ENCODE data around the gene DNM3. TPM values are rescaled to one million over a fixed set of nuclear protein-coding genes. Genes with fewer than 3 reads are reported as not detected.

DNM3 gene
- total RNA-seq, 4 donors from 2014 or later, result 2.7 to 4.5 (median 4.0) TPM

GRCh38 chr1:172446547-172446946 lies 605.2 kb downstream of the DNM3 start:
- intact Hi-C loops (cut with DNase I; ENCODE audit: low total_unique reads), result loop anchor here (10.0 kb wide), 1 partner anchor 88 kb away; the partner anchor contains the start of gene SUCO
- no peak for TF ChIP-seq CTCF (IDR thresholded peaks at IDR 0.05)
- no peak overlapping the region for H3K4me3 ChIP-seq (ENCODE audit: low read depth, poor library complexity, severe bottlenecking)
- no peak for DNase-seq (ENCODE audit: low spot score in 2 of 2)
- 87 to 88% methylated on average over 3 of the region's 3 CpGs for WGBS, 2 donors

GRCh38 chr1:172447641-172448040 lies 606.3 kb downstream of the DNM3 start:
- TF ChIP-seq POLR2A (IDR thresholded peaks at IDR 0.05), result no peak
- no peak for TF ChIP-seq CTCF (IDR thresholded peaks at IDR 0.05)
- no peak for DNase-seq (ENCODE audit: low spot score in 2 of 2)
- H3K4me3 ChIP-seq (ENCODE audit: low read depth, poor library complexity, severe bottlenecking), result no peak overlapping the region
- intact Hi-C loops (cut with DNase I; ENCODE audit: low total_unique reads), result loop anchor here (10.0 kb wide), 1 partner anchor 87 kb away; the partner anchor contains the start of gene SUCO
- WGBS, 2 donors, result 51 to 56% methylated on average over 2 of the region's 2 CpGs

- DNase-seq (ENCODE audit: low spot score in 2 of 2), result no peak
- 65 to 76% methylated on average over 6 of the region's 6 CpGs for WGBS, 2 donors
- no peak for TF ChIP-seq CTCF (IDR thresholded peaks at IDR 0.05)
- TF ChIP-seq POLR2A (IDR thresholded peaks at IDR 0.05), result no peak
- H3K4me3 ChIP-seq (ENCODE audit: low read depth, poor library complexity, severe bottlenecking), result no peak overlapping the region
- intact Hi-C loops (cut with DNase I; ENCODE audit: low total_unique reads), result loop anchor here (10.0 kb wide), 1 partner anchor 86 kb away; the partner anchor contains the start of gene SUCO
Observed at GRCh38 chr1:172448995-172449584, 607.8 kb downstream of the DNM3 start.

GRCh38 chr1:172449585-172450523 lies 608.6 kb downstream of the DNM3 start:
- no peak overlapping the region for H3K4me3 ChIP-seq (ENCODE audit: low read depth, poor library complexity, severe bottlenecking)
- TF ChIP-seq CTCF (IDR thresholded peaks at IDR 0.05) (no peak), POLR2A (IDR thresholded peaks at IDR 0.05) (no peak)
- DNase-seq (ENCODE audit: low spot score in 2 of 2), result peak in 1 of 2 donors; percentile 83
- intact Hi-C loops (cut with DNase I; ENCODE audit: low total_unique reads), result loop anchor here (10.0 kb wide), 1 partner anchor 85 kb away; the partner anchor contains the start of gene SUCO
- 52 to 53% methylated on average over 18 of the region's 18 CpGs for WGBS, 2 donors

GRCh38 chr1:172450524-172450885 lies 609.2 kb downstream of the DNM3 start:
- TF ChIP-seq CTCF (IDR thresholded peaks at IDR 0.05), result no peak
- no peak for TF ChIP-seq POLR2A (IDR thresholded peaks at IDR 0.05)
- DNase-seq (ENCODE audit: low spot score in 2 of 2), result no peak
- 47 to 56% methylated on average over 7 of the region's 7 CpGs for WGBS, 2 donors
- intact Hi-C loops (cut with DNase I; ENCODE audit: low total_unique reads), result no loop called here
- no peak overlapping the region for H3K4me3 ChIP-seq (ENCODE audit: low read depth, poor library complexity, severe bottlenecking)

Data from lower leg skin (tissue), 4 donors.